Fibroblast of upper back skin (primary cell): ENCODE results near the gene FAM89B.
A peak's percentile ranks its signal among the peaks of the same experiment; 100 is the strongest.

ENCODE experiments used
- DNase-seq: peaks from one replicate; pipeline ENCODE4 v3.0.0-alpha.2; 2013

Gene FAM89B

DNA sequence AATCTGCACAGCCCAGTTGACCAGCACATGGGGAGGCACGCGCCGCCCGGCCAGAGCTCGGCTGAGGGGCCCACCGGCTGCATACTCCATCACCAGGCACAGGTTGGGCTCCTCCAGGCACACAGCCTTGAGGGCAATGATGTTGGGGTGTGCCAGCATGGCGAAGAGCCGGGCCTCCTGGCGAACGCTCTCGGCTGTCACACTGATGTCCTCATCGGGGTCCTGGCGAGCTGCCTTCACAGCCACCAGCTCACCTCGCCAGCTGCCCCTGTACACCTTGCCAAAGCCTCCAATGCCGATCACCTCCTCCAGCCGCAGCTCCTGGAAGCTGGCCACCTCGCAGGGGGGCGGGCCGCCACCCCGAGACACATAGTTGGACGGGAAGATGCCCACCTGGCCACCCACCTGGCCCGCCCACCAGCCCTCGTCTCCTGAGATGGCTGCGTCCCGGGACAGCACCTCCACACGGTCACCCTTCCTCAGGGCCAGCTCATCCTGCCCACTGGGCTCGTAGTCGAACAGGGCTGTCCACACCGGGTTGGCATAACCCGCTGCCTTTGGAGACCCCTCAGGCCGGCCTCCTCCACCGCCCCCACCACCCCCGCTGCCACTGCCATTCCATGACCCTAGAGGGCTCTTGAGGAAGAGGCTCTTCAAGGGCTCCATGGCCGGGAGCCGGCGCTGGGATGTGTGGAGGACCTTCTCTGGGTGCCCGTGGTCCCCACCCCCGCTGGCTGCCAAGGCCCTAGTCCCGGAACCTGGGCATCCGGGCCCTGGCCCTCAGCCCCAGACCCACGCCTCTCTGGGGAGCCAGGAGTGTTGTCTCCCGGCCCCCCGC, 41.0 kb downstream of the FAM89B start:
- no peak for DNase-seq

DNA sequence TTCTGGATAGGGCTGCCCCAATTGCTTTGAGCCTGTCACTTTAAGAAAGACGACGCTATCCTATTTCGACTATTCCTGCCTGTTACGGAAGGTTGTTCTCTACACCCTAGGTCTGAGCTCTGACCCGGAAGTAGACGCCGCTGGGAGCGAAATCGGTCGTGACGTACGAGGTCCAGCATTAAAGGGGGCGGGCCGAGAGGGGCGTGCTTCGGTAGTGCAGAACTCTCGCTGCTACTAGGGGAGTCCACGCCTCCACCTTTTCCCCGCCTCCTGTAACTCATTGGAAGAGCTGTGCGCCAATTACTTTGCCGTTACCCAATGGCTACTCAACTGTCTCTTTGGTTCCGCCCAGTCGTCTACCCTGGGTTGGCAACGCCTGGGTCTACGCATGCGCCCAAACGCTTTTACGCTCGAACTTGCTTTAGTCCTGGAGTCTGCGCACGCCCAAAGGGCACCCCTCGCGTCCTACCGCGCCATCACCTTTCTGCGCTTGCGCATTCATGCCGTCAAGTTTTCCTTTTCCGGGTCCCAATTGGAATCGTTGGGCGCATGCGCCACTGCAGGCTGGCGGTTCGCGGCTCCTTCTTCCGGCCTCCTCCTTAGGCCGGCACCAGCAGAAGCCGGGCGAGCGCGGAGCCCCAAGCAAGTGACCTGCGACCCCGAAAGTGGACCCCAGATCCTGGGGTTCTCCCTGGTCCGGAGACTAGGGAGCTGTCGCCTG, 43.1 kb downstream of the FAM89B start, which contains the start of gene PCNX3:
TSS of gene PCNX3 (plus strand) at position 548 of the 721 bp plus-strand sequence. CDS start 536 bp downstream, outside the sequence.
- DNase-seq, result peak; percentile 100

DNA sequence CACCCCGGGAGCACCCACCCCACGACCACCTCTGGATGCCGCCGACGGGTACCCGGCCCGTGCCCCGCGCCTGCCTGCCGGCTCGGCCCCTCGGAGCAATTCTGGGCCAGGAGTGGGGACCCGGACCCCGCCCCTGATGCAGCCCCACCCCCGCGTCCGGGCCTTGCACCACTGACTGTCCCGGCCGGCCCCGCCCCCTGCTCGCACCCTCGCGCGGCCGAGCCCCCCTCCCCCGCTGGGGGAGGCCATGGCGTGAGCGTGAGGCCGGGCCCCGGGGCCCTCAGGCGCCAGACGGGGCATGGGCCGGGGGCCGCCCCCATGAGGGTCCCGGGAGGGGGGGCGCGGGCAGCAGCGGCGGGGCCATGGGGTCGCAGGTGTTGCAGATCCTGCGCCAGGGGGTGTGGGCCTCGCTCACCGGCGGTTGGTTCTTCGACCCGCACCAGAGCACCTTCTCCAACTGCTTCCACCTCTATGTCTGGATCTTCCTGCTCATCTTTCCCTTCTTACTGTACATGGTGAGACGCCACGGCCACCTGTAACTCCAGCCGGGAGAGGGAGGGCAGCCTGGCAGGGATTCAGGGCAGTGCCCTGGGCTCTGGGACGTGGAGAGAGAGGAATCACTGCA, 43.7 kb downstream of the FAM89B start:
- no peak for DNase-seq

DNA sequence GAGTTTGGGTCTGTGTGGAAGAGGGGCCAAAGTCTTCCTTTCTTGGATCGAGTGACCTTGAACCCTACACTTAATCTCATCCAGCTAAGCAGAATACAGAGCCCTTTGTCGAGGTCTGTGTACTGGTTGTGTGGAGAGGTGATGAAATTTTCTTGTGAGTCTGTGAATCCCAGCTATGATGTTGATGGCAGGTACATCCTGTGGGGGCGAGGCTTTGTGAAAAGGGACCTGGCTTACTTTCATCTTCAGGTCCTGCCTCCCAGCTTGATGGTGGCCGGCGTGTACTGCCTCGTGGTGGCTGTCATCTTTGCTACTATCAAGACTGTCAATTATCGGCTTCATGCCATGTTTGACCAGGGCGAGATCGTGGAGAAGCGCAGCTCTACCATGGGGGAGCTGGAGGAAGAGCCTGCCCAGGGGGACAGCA, 44.2 kb downstream of the FAM89B start:
- no peak for DNase-seq

DNA sequence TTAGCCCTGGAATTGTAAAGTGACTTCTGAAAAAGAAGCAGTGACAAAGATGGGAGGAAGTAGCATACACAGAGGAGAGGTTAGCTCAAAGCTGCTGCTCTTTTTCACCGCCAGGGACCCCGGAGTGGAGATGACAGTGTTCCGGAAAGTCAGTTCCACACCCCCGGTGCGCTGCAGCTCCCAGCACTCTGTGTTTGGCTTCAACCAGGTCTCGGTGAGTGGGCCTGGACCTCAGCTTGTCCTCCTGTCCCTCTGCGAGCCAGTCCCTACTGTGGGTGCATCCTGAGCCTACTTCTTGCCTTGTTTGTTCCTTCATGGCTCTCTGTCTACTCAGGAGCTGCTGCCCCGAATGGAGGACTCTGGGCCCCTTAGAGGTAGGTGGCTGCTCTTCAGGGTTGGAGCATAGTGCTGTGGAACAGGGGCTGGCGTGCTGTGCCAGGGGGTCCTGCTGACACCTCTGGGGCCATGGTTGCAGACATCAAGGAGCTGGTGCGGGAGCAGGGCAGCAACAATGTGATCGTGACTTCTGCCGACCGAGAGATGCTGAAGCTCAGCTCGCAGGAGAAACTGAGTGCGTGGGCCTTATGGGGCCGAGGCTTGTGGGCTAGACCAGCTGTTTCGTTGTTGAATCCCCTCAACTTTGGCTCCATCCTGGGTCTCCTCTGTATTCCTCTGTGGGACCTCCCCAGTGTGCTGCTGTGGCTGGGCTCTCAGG, 45.0 kb downstream of the FAM89B start:
- no peak for DNase-seq

DNA sequence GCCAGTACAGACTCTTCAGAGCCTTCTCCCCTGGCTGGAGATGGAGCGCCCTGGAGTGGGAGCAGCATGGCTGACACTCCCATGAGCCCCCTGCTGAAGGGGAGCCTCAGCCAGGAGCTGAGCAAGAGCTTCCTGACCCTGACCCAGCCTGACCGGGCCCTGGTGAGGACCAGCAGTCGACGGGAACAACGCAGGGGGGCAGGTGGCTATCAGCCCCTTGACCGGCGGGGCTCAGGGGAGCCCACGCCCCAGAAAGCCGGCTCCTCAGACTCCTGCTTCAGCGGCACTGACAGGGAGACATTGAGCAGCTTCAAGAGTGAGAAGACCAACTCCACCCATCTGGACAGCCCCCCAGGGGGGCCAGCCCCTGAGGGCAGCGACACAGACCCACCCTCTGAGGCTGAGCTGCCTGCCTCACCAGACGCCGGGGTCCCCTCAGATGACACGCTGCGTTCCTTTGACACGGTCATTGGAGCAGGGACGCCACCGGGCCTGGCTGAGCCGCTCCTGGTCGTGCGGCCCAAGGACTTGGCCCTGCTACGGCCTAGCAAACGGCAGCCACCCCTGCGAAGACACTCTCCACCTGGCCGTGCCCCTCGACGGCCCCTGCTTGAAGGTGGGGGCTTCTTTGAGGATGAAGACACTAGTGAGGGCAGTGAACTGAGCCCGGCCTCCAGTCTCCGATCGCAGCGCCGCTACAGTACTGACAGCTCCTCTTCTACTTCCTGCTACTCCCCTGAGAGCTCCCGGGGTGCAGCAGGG, 45.8 kb downstream of the FAM89B start:
- DNase-seq, result no peak

DNA sequence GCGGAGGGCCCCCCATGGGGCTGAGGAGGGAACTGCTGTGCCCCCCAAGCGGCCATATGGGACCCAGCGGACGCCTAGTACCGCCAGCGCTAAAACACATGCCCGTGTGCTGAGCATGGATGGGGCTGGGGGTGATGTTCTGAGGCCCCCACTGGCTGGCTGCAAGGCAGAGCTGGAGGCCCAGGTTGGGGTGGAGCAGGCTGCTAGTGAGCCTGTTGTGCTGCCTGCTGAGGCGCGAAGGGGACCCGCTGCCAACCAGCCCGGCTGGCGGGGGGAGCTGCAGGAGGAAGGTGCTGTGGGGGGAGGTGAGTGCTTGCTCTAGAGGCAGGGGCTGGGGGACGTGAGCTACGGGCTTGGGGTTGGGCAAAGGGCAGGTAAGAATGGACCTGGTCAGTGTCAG, 46.4 kb downstream of the FAM89B start:
- DNase-seq, result no peak

DNA sequence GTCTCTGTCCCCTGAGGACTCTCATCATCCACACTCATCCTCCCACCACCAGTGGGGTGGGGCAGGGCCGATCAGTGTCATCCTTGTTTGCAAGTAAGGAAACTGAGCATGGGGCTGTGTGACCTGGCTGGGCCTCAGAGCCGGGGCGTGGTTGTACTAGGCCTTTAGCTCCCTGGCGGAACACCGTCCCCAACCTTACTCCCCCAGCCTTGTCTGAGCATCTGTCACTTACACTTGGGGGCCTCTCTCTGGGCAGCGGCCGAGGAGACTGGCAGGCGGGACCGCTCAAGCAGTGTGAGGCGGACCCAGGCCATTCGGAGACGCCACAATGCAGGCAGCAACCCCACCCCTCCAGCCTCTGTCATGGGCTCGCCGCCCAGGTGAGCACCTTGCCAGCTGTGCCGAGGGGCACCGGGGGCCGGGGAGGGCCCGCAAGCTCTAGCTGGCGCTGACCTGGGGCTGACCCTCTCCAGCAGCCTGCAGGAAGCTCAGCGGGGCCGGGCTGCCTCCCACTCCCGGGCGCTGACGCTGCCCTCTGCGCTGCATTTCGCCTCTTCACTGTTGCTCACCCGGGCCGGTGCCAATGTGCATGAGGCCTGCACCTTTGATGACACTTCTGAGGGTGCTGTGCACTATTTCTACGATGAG, 47.1 kb downstream of the FAM89B start:
- no peak for DNase-seq

DNA sequence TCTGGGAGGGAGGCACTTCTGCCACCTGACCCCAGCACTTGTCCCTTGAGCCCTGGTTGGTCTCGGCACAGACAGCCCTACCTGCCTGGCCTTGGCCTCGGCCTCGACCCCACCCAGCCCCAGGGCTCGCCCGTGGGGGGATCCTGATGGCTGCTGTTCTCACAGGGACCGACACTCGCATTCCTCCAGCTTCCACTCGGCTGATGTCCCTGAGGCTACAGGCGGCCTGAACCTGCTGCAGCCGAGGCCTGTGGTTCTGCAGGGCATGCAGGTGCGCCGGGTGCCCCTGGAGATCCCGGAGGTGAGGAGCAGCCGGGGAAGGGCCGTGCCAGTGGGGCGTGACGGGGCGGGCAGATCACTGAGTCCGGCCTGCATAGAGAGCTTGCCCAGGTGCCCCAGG, 48.3 kb downstream of the FAM89B start:
- DNase-seq, result no peak

DNA sequence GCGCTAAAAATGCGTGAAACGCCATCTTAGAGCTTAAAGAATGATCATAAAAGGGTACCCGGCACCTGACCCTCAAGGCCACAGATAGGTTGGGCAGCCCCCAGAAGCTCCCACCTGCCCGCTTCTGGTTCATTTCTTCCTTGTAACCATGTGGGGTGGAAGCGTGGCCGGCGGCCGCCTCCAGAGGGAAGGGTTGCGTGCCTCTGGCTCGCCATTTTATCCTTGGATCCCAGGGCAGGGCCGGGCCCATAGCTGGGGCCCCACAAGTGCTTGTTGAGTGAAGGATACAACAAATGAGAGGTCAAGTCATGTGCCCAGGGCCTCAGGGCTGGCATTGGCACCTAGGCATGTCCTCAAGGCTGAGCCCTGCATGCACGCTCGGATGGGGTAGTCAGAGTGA, 49.1 kb downstream of the FAM89B start:
- DNase-seq, result no peak

DNA sequence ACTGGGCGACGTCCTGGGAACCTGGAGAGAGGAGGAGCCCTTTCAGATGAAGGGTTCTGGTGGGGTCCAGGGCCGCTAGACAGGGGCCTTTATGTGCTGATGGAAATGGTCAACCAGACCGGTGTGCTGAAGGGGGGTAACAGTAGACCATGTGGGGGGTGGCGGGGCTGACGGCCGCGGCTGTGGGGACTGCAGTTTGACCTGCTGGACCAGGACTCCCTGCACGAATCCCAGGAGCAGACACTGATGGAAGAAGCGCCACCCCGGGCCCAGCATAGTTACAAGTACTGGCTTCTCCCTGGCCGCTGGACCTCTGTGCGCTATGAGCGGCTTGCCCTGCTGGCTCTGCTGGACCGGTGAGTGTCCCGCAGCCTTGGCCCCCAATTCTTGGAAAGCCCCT, 49.7 kb downstream of the FAM89B start:
- no peak for DNase-seq

DNA sequence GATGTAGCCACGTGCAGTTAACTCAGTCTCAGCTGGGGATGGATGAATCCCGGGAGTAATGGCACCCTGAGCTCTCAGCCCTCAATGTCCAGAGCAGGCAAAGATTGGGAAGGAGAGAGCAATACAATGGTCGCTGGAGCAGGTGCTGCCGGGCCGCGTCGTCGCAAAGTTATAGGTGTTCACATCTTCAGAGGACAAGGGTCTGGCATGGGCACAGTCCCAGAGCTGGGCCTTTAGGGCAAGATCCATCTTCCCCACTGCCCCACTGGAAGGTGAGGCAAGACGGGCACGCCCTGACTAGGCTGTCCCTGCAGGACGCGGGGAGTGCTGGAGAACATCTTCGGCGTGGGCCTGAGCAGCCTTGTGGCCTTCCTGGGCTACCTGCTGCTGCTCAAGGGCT, 50.8 kb downstream of the FAM89B start:
- no peak for DNase-seq
